Mesenchymal stem cell (in vitro differentiated cells and primary cell): Measurements from ENCODE around the gene RBM12.

Experiments used
- DNase-seq: peaks from one replicate; pipeline ENCODE4 v3.0.0-alpha.2; 2013
- H2AFZ ChIP-seq: one replicate; pipeline ENCODE4 v1.6.1; 2013; ENCODE audit warnings: low read depth, mild to moderate bottlenecking, control low read depth, inconsistent platforms, low read length, moderate library complexity
- H2AK5ac ChIP-seq: 2 replicates; pipeline ENCODE4 v1.6.1; 2013; ENCODE audit warnings: low read length, moderate library complexity, mild to moderate bottlenecking, inconsistent platforms; ENCODE audit not compliant: severe bottlenecking
- H2BK120ac ChIP-seq: one replicate; pipeline ENCODE4 v1.6.1; 2013; ENCODE audit warnings: low read depth, mild to moderate bottlenecking, inconsistent platforms, low read length, moderate library complexity
- H2BK12ac ChIP-seq, 2 experiments: one replicate each; pipeline ENCODE4 v1.6.1; 2013; ENCODE audit warnings: inconsistent platforms in 2 of 2, low read length in 2 of 2, mild to moderate bottlenecking in 2 of 2, moderate library complexity in 2 of 2, control low read depth in 1 of 2
- H2BK15ac ChIP-seq: one replicate; pipeline ENCODE4 v1.6.1; 2013; ENCODE audit warnings: mild to moderate bottlenecking, low read depth, inconsistent platforms; ENCODE audit not compliant: poor library complexity, severe bottlenecking
- H2BK5ac ChIP-seq: 2 replicates; pipeline ENCODE4 v1.6.1; 2013; ENCODE audit warnings: low read depth, mild to moderate bottlenecking, low read length, control low read depth, inconsistent platforms; ENCODE audit not compliant: poor library complexity, severe bottlenecking
- H3K14ac ChIP-seq, 2 experiments: one replicate each; pipeline ENCODE4 v1.6.1; 2013; ENCODE audit warnings: inconsistent platforms in 2 of 2, low read length in 2 of 2, control low read depth in 1 of 2, mild to moderate bottlenecking in 1 of 2, moderate library complexity in 1 of 2
- H3K18ac ChIP-seq, 2 experiments: one replicate each; pipeline ENCODE4 v1.6.1; 2013; ENCODE audit warnings: inconsistent platforms in 2 of 2, low read length in 2 of 2, control low read depth in 1 of 2, low read depth in 1 of 2, mild to moderate bottlenecking in 1 of 2
- H3K23ac ChIP-seq, 2 experiments: one replicate each; pipeline ENCODE4 v1.6.1; 2013; ENCODE audit warnings: inconsistent platforms in 2 of 2, low read length in 2 of 2, mild to moderate bottlenecking in 2 of 2, moderate library complexity in 2 of 2, control low read depth in 1 of 2
- H3K27ac ChIP-seq: 2 replicates; pipeline ENCODE4 v1.5.1; 2013; ENCODE audit warnings: mild to moderate bottlenecking, moderate library complexity, low read length, control low read depth, inconsistent platforms; ENCODE audit not compliant: poor library complexity, severe bottlenecking
- H3K27me3 ChIP-seq, 2 experiments: 2 replicates each; pipeline versions ENCODE4 v1.6.1 to v1.7.0; 2013; ENCODE audit warnings: low read length in 2 of 2, mild to moderate bottlenecking in 2 of 2, moderate library complexity in 2 of 2, control low read depth in 1 of 2, inconsistent platforms in 1 of 2; ENCODE audit not compliant: control insufficient read depth in 1 of 2, insufficient read depth in 1 of 2
- H3K36me3 ChIP-seq, 2 experiments: 2 replicates each; pipeline versions ENCODE4 v1.6.1 to v1.7.0; 2013; ENCODE audit warnings: low read length in 2 of 2, control low read depth in 1 of 2, inconsistent platforms in 1 of 2, low read depth in 1 of 2, mild to moderate bottlenecking in 1 of 2; ENCODE audit not compliant: insufficient read depth in 2 of 2, control insufficient read depth in 1 of 2
- H3K4ac ChIP-seq, 2 experiments: one replicate each; pipeline ENCODE4 v1.6.1; 2013; ENCODE audit warnings: inconsistent platforms in 2 of 2, low read length in 2 of 2, mild to moderate bottlenecking in 2 of 2, moderate library complexity in 2 of 2, control low read depth in 1 of 2, low read depth in 1 of 2
- H3K4me1 ChIP-seq: 2 replicates; pipeline ENCODE4 v1.6.1; 2013; ENCODE audit warnings: low read depth, low read length, control low read depth; ENCODE audit not compliant: control insufficient read depth, insufficient read depth
- H3K4me2 ChIP-seq: 2 replicates; pipeline ENCODE4 v1.6.1; 2013; ENCODE audit warnings: low read length, mild to moderate bottlenecking, inconsistent platforms; ENCODE audit not compliant: poor library complexity, severe bottlenecking
- H3K4me3 ChIP-seq, 2 experiments: 2 replicates each; pipeline versions ENCODE4 v1.5.1 to v1.7.0; 2013; ENCODE audit warnings: low read length in 2 of 2, mild to moderate bottlenecking in 2 of 2, control low read depth in 1 of 2, low read depth in 1 of 2; ENCODE audit not compliant: insufficient read depth in 1 of 2
- H3K79me1 ChIP-seq: replicated peaks from 2 replicates; pipeline ENCODE4 v1.6.1; 2013; ENCODE audit warnings: mild to moderate bottlenecking, control low read depth, low read length, inconsistent platforms; ENCODE audit not compliant: poor library complexity, severe bottlenecking
- H3K9ac ChIP-seq: 2 replicates; pipeline ENCODE4 v1.7.0; 2013; ENCODE audit warnings: mild to moderate bottlenecking, low read length, moderate library complexity
- H3K9me3 ChIP-seq: 2 replicates; pipeline ENCODE4 v1.7.0; 2013; ENCODE audit warnings: mild to moderate bottlenecking, low read length; ENCODE audit not compliant: control insufficient read depth
- H4K8ac ChIP-seq: one replicate; pipeline ENCODE4 v1.6.1; 2013; ENCODE audit warnings: inconsistent platforms, mild to moderate bottlenecking, low read length, moderate library complexity
- H4K91ac ChIP-seq: one replicate; pipeline ENCODE4 v1.6.1; 2013; ENCODE audit warnings: mild to moderate bottlenecking, low read length, inconsistent platforms
- WGBS: methylation state at CpG from one replicate; pipeline ENCODE4 v1.1.7; 2013; ENCODE audit warnings: mixed read lengths; 5-methylcytosine and 5-hydroxymethylcytosine counted together

The RBM12 gene

DNA sequence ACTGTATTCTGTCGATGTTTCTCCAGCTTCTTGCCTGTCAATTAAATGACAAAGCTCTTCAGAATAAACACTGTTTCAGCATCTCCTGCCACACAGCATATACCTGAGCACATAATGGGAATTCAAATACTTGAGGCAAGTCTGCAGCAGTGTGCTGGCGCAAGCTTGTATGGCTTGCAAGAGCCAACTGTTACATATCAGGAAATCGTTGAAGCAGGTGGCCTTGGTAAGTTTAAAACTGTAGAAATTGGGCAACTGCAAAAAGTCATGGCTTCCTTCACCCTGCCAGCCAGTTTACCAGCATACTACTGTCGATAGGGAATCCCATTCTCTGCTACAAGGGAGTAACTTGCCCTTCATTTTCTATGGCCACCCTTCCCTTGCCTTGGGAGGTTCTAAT lies 23.0 kb downstream of the RBM12 start:
- Histone ChIP-seq H3K18ac (no peak overlapping the region), H2BK12ac (no peak overlapping the region), H4K91ac (no peak overlapping the region), H3K9me3 (no peaks in the 10 kb centered on the region), H4K8ac (no peak overlapping the region), H2BK5ac (no peak overlapping the region), H3K23ac (no peak overlapping the region), H3K27ac (no peak overlapping the region), H3K27me3 (no peaks in the 10 kb centered on the region), H3K79me1 (peaks cover 18% of the 10 kb centered on the region), H2BK120ac (no peak overlapping the region), H3K4me3 (no peak overlapping the region), H3K9ac (no peak overlapping the region), H2BK15ac (no peak overlapping the region), H3K4me2 (no peak overlapping the region), H3K36me3 (peaks cover 3 to 14% of the 10 kb centered on the region in 2 experiments), H3K4me1 (peaks cover 3% of the 10 kb centered on the region), H2AFZ (no peak overlapping the region), H3K4ac (no peak overlapping the region), H2AK5ac (no peak overlapping the region), H3K14ac (no peak overlapping the region)
- WGBS, result 96% methylated on average over 4 of the region's 4 CpGs
- no peak for DNase-seq

DNA sequence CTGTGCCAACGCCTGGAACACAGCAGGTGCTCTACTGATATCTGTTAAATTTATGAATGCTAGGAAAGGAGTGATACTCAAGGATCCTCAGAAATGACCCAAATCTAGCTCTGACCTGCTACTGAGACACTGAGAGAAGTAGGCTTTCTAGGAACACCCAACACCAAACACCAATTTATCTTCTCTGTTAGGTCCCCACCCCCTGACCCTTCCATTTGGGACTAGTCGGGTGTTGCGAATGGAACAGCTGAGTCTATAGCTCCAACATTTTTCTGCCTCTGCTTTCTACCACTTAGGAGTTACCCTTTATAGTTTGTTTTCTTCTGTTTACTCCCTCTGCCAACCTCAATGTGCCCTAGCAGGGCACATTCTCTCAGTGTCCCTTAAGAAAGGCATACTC lies 24.0 kb downstream of the RBM12 start:
- Histone ChIP-seq H3K23ac (no peak overlapping the region), H2BK5ac (no peak overlapping the region), H2BK120ac (no peak overlapping the region), H3K18ac (no peak overlapping the region), H3K27me3 (no peaks in the 10 kb centered on the region), H2AFZ (no peak overlapping the region), H3K27ac (no peak overlapping the region), H2AK5ac (no peak overlapping the region), H3K4ac (no peak overlapping the region), H3K4me2 (no peak overlapping the region), H3K4me1 (peaks cover 3% of the 10 kb centered on the region), H4K8ac (no peak overlapping the region), H3K14ac (no peak overlapping the region), H2BK15ac (no peak overlapping the region), H3K9ac (no peak overlapping the region), H4K91ac (no peak overlapping the region), H3K4me3 (no peak overlapping the region), H3K79me1 (peaks cover 23% of the 10 kb centered on the region), H3K36me3 (peaks cover 3 to 14% of the 10 kb centered on the region in 2 experiments), H3K9me3 (no peaks in the 10 kb centered on the region), H2BK12ac (no peak overlapping the region)
- DNase-seq, result no peak
- WGBS, result 93% methylated on average over 3 of the region's 3 CpGs

DNA sequence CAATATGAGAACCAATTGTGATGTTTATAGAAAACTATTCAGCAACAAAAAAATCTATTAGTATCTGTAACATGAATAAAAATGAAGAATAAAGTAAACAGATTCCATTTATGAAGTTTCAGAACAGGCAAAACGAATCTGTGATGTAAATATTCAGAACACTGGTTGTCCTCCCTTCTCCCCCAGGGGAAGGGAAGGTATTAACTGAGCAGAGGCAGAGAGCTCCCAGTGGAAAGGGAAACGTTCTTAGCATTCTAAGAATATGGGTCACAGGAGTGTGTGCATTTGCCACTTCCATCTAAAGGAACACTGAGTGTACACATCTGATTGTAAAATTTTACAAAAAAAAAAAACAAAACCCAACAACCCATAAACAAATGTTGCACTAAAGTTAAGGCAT lies 25.9 kb downstream of the RBM12 start:
- H3K27ac ChIP-seq, result no peak overlapping the region
- no peak overlapping the region for H3K23ac ChIP-seq
- H2BK120ac ChIP-seq, result no peak overlapping the region
- peaks cover 8% of the 10 kb centered on the region for H3K4me1 ChIP-seq
- no peak overlapping the region for H2AFZ ChIP-seq
- H3K4me3 ChIP-seq, result no peak overlapping the region
- no peak overlapping the region for H4K8ac ChIP-seq
- no peak overlapping the region for H3K4ac ChIP-seq
- DNase-seq, result no peak
- no peak overlapping the region for H2BK12ac ChIP-seq
- H3K4me2 ChIP-seq, result no peak overlapping the region
- no peak overlapping the region for H4K91ac ChIP-seq
- H3K14ac ChIP-seq, result no peak overlapping the region
- no peaks in the 10 kb centered on the region for H3K27me3 ChIP-seq
- no peak overlapping the region for H3K9ac ChIP-seq
- peaks cover 3 to 11% of the 10 kb centered on the region in 2 experiments for H3K36me3 ChIP-seq
- no CpG with 5 or more reads among the region's 2 CpGs for WGBS
- H3K79me1 ChIP-seq, result peaks cover 27% of the 10 kb centered on the region
- no peaks in the 10 kb centered on the region for H3K9me3 ChIP-seq
- H2BK15ac ChIP-seq, result no peak overlapping the region
- no peak overlapping the region for H2BK5ac ChIP-seq
- no peak overlapping the region for H3K18ac ChIP-seq
- H2AK5ac ChIP-seq, result no peak overlapping the region

GRCh38 chr20:35637276-35637675 lies 27.4 kb downstream of the RBM12 start:
- no peak overlapping the region for H3K23ac ChIP-seq
- no peak for DNase-seq
- H3K4me3 ChIP-seq, result no peak overlapping the region
- no peaks in the 10 kb centered on the region for H3K27me3 ChIP-seq
- peaks cover 30% of the 10 kb centered on the region for H3K79me1 ChIP-seq
- peaks cover 8% of the 10 kb centered on the region for H3K4me1 ChIP-seq
- H3K36me3 ChIP-seq, result peaks cover 7 to 21% of the 10 kb centered on the region in 2 experiments
- H2BK120ac ChIP-seq, result no peak overlapping the region
- 97% methylated on average over 6 of the region's 6 CpGs for WGBS
- H2BK5ac ChIP-seq, result no peak overlapping the region
- H3K27ac ChIP-seq, result no peak overlapping the region
- H3K9me3 ChIP-seq, result no peaks in the 10 kb centered on the region
- no peak overlapping the region for H2BK12ac ChIP-seq
- H2BK15ac ChIP-seq, result no peak overlapping the region
- H3K9ac ChIP-seq, result no peak overlapping the region
- H2AK5ac ChIP-seq, result no peak overlapping the region
- H3K4ac ChIP-seq, result no peak overlapping the region
- H3K14ac ChIP-seq, result no peak overlapping the region
- H4K91ac ChIP-seq, result no peak overlapping the region
- no peak overlapping the region for H3K4me2 ChIP-seq
- no peak overlapping the region for H4K8ac ChIP-seq
- H2AFZ ChIP-seq, result no peak overlapping the region
- H3K18ac ChIP-seq, result no peak overlapping the region
